Ureter (tissue), 1 donor: ENCODE measurements around the gene ATP6V1G1. TPM values are rescaled to one million over a fixed set of nuclear protein-coding genes. Genes with fewer than 3 reads are reported as not detected.

ENCODE experiments used
- DNase-seq: peaks from one replicate; pipeline ENCODE4 v3.0.0-alpha.2; 2020; ENCODE audit warnings: low spot score
- total RNA-seq: library from RNA; stranded (reverse); gene quantifications from one replicate; pipeline ENCODE4 v1.2.4, GENCODE V29; 2023
- donor health status: DM: yes; HTN: yes; CAD: no.

The ATP6V1G1 gene
- total RNA-seq, 1 donor from 2014 or later: 136 TPM

GRCh38 chr9:114611516-114612271, 24.1 kb downstream of the ATP6V1G1 start:
- DNase-seq: peak; percentile 74

DNA sequence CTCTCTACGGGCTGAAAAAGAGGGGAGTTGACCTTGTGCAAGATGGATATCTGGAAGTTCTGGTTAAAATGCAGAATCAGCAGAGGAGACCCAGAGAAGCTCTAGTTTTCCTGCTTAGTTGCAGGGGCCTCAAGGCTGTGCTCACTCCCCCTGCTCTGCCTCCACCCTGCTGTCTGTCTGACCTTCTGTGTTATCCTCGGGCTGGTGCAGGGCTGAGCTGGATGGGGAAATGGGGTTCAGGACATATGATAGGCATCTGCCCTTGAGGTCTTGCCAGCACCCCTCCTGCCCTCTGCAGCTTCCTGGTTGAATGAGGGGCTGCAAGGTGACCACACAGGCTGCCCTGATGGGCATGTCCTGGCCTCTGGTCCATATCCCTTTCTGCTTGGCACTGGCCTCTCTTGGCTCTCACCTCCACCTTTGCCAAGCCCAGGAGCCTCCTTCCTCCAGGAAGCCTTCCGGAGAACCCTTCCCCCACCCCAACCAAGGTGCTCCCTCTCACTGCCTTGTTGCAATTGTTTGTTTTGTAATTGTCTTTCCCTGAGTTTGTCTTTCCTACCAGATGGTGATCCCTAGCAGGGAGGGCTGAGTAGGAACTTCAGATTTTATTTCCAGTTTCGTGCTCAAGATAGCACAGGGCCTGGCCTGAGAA, 24.8 kb downstream of the ATP6V1G1 start:
- DNase-seq: no peak

DNA sequence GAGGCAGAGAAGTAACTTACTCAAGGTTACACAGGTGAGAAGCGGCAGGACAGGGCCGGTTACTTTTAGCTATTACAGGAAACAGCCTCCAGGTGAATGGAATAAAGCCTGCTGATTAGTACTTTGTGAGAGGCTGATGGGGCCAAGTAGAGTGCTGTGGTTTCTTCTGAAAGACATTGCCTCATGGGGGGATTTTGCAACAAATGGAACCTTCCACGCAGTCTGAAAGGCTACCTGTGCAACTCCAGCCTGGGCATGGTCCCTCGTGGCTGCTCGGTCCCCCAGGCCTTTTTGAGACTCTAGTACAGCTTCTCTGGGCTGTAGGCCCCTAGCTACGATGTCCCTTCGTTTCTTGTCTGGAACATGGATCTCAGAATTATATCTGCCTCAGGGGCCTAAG, 25.5 kb downstream of the ATP6V1G1 start:
- DNase-seq: no peak

DNA sequence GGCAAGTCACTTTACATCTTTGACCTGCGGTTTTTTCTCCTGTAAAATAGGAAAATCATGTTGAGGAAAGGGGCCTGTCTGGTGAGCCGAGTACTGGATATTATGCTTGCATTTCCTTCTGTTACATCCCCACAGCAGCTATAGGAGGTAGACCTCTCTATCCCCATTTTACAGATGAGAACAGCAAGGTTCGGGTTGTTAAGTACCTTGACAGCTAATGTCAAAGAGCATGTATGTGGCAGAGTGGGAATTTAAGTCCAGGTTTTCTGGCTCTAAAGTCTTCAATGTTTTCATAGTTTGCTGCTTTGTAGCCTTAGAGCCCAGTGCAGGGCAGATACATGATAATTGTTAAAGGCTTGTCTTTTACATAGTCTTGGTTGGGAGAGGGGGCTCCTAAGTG, 26.4 kb downstream of the ATP6V1G1 start:
- no peak for DNase-seq

DNA sequence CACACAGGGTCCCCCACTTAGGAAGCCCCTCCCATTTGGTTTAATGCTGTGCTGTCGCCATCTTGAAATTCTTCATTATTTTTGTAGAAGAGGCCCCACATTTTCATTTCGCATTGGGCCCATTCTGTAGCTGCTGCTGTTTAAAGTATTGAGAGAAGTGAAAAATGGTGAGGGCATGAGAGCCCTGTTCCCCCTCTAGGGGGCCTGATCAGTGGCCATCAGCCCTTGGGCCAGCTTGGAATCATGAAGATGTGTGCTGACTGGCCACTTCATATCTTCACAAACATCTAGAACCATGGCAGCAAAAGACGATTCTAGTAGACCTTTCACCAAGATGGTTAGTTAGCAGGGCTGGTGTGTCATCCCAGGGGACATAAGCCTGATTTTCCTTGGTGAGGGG, 26.8 kb downstream of the ATP6V1G1 start:
- DNase-seq: no peak

GRCh38 chr9:114616684-114617520, 29.3 kb downstream of the ATP6V1G1 start:
- peak; percentile 61 for DNase-seq

DNA sequence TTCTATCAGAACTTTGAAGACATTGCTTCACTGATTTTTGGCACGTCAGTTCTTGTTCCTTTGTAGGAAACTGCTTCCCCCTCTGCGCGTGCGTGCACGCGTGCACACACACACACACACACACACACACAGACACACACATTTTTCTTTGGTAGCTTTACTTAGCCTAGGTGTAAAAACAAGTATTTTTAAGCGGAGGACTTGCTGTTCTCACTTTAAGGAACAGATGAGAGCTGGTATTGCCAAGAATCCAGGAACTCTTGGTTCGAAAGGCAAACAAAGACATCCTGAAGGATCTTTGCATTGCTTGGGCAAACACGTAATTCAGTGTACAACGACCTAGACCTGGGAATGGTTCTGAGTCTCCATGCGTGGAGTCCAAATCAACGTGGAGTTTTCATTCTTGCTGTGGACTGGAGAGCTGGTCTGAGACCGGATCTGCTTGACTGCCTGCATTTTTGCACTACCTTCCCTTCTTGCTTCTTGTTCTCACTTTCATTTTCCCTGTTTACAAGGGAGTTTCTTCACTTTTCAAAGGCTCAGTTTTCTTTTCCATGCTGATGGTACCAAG, 31.7 kb downstream of the ATP6V1G1 start:
- no peak for DNase-seq

- DNase-seq: no peak
These were observed 34.0 kb downstream of the ATP6V1G1 start for GRCh38 chr9:114621561-114621960.

DNA sequence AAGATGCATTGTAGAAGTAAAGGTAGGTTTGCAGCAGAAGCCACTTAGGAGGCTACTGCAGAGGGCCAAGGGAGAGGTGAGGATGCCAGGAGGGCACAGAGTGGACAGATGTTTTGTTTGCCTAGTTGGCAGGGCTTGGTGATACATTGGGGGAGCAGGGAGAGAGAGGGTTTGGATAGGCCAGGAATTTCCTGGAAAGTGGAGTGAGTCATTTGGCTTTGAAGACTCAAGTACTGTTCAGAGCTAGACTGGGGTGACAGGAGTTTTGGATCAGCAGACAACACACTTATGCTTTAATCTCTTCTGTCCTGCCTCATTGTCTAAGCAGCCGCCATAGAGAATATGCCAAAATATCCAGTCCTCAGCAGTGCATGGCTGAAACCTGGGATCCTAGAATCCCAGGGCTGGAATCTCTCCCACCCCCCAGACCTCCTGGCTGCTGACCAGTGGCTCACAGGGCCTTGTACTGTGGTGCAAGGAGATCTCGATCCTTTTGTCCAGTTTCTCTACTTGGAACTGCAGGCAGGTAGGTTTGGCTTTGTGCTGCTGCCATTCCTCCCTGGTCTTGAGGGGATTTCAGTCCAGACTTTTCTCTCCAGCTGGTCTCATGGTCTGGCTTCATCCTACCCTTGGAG, 34.5 kb downstream of the ATP6V1G1 start:
- DNase-seq: no peak

DNA sequence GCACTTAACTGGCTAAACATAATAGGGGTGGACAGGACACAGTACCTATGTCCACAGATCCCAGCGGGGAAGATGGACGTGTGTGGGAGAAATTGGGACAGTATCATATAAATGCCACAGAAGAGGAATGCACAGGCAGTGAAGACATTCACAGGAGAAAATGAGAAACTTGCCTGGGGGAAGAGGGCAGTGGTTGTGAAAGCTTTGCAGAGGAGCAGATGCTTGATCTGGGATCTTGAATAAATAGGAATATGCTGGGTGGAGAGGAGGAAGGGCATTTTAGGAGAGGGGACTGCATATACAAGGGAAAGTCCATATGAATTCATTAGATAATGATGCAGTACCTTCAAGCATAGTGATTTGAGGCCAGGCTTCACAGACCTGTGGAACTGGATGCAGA, 37.1 kb downstream of the ATP6V1G1 start:
- no peak for DNase-seq

- DNase-seq: no peak
These were observed 38.9 kb downstream of the ATP6V1G1 start for GRCh38 chr9:114626415-114627020.

- no peak for DNase-seq
These were observed 40.0 kb downstream of the ATP6V1G1 start for GRCh38 chr9:114627553-114627952.

DNA sequence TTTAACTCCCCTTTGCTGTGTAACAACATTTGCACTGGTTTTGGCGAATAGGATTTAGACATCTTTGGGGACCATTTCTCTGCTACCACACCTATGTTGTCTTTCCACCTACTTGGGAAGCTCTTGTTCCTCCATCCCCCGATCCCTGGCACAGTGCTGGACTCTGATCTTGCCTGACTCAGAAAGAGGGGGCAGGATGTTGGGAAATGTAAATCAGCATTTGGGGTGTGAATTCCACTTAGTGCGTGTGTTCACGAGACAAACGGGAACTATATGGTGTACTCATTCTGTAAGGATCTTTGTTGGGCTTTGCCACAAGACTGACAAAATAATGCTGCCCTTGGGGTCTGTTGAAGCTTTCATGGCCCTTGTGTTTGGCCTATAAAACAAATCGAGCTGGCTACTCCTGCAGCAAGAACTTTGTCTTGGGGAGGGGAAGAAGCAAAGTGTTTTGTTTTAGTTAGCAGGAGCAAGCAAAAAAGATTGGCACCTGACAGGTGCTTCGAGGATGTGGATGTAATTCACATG, 42.1 kb downstream of the ATP6V1G1 start:
- DNase-seq: no peak

- no peak for DNase-seq
These were observed 43.6 kb downstream of the ATP6V1G1 start for GRCh38 chr9:114631166-114631565.

- no peak for DNase-seq
These were observed 46.0 kb downstream of the ATP6V1G1 start for GRCh38 chr9:114633438-114634089.

DNA sequence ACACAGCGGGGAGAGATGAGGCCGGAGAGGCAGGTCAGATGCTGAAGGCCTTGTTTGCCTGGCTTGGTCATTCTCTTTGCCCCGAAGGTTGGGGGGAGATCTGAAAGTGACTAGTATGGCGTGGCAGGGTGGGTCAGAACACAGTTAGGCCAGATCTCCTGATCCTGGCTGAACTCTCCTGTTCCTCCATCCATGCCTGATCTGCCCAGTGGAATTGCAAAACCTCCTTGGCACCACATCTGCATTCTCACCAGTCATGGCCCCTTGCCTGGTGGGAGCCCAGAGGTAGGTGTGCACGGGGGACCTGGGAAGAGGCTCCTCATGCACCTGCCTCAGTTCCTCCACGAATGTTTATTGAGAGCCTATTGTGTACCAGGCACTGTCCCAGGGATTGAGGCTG, 46.8 kb downstream of the ATP6V1G1 start:
- no peak for DNase-seq

DNA sequence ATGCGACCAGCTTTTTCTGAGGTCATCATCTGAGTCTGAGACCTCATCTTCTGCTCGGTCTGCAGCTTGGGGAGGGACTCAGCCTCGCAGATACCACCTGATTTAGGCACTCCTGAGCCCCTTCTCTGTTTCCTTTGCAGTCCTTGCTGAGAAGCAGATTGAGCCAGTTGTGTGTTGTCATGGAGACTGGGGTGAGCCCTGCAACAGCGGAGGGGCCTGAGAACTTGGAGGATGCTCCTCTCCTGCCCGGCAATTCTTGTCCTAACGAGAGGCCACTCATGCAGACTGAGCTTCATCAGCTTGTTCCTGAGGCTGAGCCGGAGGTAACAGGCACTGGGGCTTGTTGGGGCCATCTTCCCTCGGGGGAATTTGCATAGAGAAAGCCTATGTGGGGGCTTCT, 50.8 kb downstream of the ATP6V1G1 start:
- no peak for DNase-seq

DNA sequence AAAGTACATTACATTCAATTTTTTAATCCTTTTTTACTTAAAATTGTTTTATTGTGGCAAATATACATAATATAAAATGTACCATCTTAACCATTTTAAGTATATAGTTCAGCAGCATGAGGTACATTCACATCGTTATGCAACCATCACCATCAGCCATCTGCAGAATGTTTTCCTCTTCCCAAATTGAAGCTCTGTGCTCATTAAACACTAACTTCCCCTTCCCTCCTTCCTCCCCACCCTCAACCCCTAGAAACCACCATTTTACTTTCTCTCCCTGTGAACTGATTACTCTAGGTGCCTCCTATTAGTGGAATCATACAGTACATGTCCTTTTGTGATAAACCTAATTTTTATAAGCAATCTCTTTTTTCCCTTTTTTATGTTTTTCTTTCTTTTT, 54.4 kb downstream of the ATP6V1G1 start:
- DNase-seq: no peak

DNA sequence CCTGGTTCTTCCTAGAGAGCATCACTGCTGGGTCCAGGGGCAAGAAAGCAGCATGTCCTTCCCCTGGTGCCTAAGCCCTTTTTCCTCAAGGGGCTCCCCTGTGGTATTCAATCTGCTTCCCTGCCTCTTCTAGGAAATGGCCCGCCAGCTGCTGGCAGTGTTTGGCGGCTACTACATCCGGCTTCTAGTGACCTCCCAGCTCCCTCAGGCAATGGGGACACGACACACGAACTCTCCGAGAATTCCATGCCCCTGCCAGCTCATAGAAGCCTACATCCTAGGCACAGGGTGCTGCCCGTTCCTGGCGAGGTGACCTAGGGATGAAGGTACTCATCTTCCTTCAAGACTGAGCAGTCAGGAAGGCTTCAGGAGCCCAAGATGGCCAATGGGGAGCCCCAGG, 55.4 kb downstream of the ATP6V1G1 start:
- DNase-seq: no peak

DNA sequence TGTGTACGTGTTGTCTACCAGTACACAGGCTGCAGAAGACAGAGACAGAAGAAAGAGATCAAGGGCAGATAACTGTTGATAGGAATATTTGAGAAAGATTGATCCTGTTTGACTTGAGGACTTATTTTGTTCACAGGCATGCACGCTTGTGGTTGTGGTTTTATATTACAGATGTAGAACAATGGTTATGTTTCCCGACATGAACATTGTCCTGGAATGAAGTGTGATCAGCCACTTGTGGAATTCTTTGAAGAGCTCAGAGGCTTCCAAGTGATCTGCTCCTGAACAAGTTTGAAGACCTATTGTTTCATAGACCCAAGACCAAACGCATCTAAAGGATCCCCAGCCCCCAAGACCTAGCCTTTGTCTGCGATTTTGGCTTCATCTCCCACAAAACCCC, 56.3 kb downstream of the ATP6V1G1 start:
- DNase-seq: no peak
